Measurements from ENCODE around the gene BOC.

DNA sequence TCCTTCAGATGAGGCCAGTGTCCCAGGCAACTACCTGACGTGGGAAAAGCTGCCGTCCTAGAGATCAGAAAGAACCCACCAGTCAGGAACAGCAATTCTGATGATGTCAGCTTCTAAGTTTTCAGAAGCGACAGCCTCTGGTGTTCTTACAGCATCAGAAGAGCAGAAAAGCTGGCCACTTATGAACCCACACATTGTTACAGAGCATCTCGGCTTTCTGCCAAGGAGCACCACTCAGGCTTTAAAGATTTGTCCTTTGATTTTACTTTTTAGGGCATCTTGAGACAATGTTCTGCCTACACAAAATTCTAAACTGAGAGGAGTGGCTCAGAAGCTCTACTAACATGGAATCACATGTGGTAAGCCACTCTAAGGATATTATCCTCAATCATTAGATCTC, 49.7 kb upstream of the BOC start:
- TF ChIP-seq EZH2phosphoT487 (IDR thresholded peaks at IDR 0.05; ENCODE audit: insufficient read depth, low read depth), result no peak
- TF ChIP-seq EZH2 (IDR thresholded peaks at IDR 0.05; ENCODE audit: insufficient read depth, poor library complexity, severe bottlenecking), result no peak
